GM10847 (cell line): Measurements from ENCODE around the gene GLB1L2.

Experiments
- POLR2A ChIP-seq: IDR thresholded peaks from 2 replicates; pipeline ENCODE4 v1.6.1; 2011; ENCODE audit not compliant: insufficient read length; ENCODE audit errors: extremely low read depth

GLB1L2 gene

DNA sequence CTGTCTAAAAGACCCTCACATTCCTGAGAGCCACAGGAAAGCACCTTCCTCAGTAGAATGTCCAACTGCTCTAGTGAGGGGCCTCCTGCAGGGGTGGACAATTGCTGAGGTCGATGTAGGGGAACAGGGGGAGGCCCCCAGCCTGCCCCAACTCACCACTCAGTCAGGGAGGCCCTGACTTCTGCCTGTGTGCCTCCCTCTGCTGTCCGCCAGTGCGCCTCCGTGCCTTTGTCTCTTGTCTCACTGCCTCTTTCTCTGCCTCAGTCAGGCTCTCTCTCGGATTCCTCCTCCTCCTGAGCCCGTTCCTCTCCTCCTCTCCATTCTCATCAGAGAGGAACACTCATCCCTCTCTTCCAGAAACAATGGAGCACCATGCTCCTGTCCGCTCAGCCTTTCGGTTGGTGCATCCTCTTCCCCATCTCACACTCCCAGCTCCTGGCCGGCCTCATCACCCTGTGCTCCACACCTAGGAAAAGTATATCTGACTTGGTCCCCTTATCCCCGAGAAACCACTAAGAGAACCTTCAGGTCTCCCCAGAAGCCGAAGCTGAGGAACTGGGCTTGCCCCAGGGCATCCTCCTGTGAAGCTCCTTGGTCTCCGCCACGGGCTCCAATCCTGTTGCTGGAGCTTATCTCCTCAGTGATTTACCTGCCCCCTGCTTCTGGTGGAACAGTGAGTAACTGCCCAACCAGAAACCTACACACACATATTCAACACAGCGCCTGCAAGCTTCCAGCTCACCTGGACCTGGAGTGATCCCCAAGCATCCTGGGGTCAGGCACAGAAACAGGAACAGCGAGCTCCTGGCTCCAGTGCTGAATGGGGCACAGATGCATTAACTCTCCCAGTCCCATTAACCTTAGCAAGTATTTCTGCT lies 78.0 kb downstream of the GLB1L2 start:
- TF ChIP-seq POLR2A = no peak

DNA sequence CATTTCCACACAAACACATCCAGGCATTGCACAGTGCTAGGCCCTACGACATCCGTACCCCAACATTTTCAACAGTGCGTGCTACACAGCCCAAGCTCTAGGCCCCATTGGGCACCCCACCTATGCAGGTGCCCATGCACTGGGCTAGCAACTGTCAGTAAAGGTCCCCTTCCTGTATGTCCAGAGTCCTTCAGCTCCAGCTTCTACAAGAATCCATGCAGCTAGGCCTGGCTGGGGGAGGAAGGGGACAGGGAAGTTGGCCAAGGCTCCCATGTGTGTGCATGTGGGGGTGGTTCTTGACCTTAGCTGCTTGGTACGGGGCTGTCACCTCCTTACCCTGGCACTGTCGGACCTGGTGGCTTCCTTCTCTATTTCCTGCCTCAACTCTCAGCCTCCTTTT lies 79.0 kb downstream of the GLB1L2 start:
- TF ChIP-seq POLR2A = no peak

GRCh38 chr11:134412203-134413042 lies 80.6 kb downstream of the GLB1L2 start, which contains the start of gene B3GAT1:
Gene B3GAT1, minus strand, starts transcription at chr11:134412242. Its CDS starts 24,583 bp downstream, at chr11:134387659.
- no peak for TF ChIP-seq POLR2A

DNA sequence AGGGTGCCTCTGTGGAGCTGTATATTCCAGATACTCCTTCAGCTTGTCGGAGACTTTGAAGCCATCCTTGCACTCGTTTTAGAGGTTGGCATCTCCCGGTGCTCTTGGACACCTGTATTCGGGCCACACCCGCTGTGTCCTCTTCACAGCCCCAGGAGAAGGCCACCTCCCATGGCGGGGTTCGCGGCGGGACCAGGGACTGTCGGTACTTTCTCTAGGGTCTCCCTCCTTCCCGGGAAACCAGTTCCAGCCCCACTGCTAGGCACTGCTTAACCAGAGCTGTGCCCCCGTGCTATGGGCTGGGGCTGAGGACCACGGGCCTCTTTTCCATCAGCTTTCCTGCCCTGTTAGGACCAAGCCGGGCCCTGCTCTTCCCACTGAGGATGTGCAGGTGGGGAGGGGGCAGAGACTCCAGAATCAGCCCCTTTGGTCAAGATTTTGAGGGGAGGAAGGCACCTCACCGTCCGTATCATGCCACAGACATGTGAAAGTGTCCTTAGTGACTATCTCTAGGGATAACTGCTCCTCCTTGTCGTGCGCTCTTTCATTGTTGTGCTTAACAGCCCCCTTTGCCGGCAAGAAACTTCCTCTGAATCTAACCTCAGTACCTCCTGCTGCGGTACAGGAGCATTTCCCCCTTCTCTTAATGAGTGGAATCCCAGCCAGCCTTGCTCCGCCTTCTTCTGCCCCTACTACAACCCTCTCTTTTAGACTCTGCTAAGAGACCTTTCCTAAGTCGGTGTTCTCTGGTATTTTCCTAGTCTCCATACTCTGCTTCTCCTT lies 81.4 kb downstream of the GLB1L2 start:
- TF ChIP-seq POLR2A = no peak

- TF ChIP-seq POLR2A = no peak
Observed at GRCh38 chr11:134413826-134414731, 82.3 kb downstream of the GLB1L2 start.

DNA sequence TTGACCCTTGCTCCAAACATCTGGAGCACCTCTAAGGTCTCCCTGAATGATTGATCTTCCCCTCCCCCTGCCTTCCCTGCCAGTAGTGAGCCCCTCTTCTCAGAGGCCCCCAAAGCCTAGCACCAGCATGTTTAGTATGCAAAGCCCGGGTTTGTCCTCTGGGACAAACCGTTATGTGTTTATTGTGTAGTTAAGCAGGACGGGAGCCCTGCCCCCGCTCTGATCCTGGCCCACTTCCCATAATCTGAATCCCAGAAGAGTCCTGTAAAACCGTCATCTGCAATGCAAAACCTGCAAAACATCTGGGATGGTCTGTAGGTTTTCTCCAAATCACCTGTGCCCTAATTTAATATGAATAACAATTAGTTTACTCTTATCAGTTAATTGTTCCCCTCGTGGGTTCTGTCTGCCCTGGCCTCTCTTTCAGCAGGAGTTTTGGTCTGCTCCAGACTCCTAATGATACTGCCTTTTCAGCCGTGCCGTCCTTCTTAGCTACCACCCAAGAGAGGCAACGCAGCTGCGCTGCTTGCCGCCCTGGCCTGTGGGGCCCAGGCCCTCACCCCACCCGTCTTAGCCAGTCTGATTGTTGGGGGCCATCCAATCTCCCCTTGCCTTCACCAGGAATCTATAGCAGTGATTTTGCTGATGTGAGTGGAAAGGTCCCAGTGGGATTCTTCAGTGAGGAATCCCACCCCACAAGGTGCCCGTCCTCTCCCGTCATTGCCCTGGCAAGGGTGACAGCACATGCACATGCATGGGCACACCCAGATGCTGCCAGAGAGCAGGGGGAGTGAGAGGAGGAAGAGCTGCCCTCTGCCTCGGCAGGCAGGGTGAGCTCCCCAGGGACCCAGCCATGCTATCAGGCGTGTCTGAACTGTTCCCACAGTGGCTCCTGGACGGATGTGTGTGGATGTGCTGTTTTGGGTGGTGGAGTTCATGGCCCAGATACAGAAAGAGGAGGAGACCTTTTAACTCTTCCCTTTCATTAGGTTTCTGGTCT lies 83.3 kb downstream of the GLB1L2 start:
- no peak for TF ChIP-seq POLR2A

- TF ChIP-seq POLR2A = no peak
Observed at GRCh38 chr11:134416726-134417125, 84.9 kb downstream of the GLB1L2 start.

- TF ChIP-seq POLR2A = no peak
Observed at GRCh38 chr11:134417871-134418840, 86.4 kb downstream of the GLB1L2 start.

DNA sequence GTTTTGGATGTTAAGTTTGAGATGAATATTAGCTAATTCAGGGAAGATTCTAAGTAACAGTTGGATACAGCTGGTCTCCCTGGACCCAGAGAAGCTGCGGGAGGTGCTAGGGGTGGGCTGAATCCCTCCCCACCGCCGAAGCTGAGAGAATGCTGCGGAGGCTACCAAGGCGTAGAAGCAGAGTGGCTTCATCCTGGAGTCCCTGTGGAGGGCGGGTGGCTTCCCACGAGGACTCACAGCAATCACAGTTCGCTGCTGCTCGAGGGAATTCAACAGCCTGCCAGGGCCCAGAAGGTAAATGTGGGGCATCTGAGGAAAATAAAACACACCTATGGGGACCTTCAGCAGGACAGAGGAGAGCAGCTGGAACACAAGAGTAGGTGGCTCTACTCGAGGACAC lies 91.3 kb downstream of the GLB1L2 start:
- no peak for TF ChIP-seq POLR2A

DNA sequence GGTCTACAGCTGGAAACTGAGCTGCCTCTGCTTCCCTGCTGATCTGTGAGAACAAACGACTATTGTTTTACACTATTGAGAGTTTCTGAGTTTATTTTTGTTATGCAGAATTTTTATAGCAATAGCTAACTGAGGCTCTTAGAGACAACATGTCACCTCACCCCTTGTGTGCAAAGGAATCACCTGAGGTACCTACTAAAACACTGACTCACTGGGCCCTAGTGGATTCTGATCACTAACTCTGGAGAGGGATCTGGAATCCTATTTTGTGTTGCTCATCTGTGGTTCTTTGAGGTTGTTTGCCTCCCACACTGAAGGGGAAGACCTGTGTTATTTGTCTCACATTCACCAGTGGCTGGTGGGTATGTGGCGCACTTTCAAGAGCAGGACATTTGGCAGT lies 93.6 kb downstream of the GLB1L2 start:
- TF ChIP-seq POLR2A = no peak
